GM08714 (cell line): ENCODE results near the gene OLFM4.

Experiments used
- H3K4me3 ChIP-seq: fragments of 200-500 bp; sonication (Bioruptor generic); 2 replicates; pipeline ENCODE4 v1.5.1; 2014; ENCODE audit warnings: mild to moderate bottlenecking, low read length, inconsistent platforms
- ZNF274 ChIP-seq: IDR thresholded peaks from 2 replicates; pipeline ENCODE4 v1.6.1; 2012; ENCODE audit warnings: mild to moderate bottlenecking, low read depth, low read length

The OLFM4 gene

GRCh38 chr13:53028637-53029203, at the start of gene OLFM4:
Gene OLFM4, plus strand, starts transcription at chr13:53028813. Its CDS starts 24 bp downstream, at chr13:53028837.
- no peak for TF ChIP-seq ZNF274
- H3K4me3 ChIP-seq: no peak within 1 kb of the TSS

- TF ChIP-seq ZNF274: no peak
- H3K4me3 ChIP-seq: no peak overlapping the region
Measured at GRCh38 chr13:52978989-52979388, 49.6 kb upstream of the OLFM4 start.

GRCh38 chr13:52980695-52981094, 47.9 kb upstream of the OLFM4 start:
- TF ChIP-seq ZNF274: no peak
- no peak overlapping the region for H3K4me3 ChIP-seq

- no peak for TF ChIP-seq ZNF274
Measured at GRCh38 chr13:52983836-52984235, 44.8 kb upstream of the OLFM4 start.

GRCh38 chr13:52984881-52985363, 43.7 kb upstream of the OLFM4 start:
- no peak for TF ChIP-seq ZNF274
- no peak overlapping the region for H3K4me3 ChIP-seq

More at GRCh38 chr13:52983836-52984235, 44.8 kb upstream of the OLFM4 start:
- H3K4me3 ChIP-seq: no peak overlapping the region

GRCh38 chr13:52991344-52992020, 37.1 kb upstream of the OLFM4 start:
- no peak overlapping the region for H3K4me3 ChIP-seq
- TF ChIP-seq ZNF274: no peak

GRCh38 chr13:52992110-52992509, 36.5 kb upstream of the OLFM4 start:
- no peak for TF ChIP-seq ZNF274
- no peak overlapping the region for H3K4me3 ChIP-seq

GRCh38 chr13:52994051-52994450, 34.6 kb upstream of the OLFM4 start:
- no peak for TF ChIP-seq ZNF274

GRCh38 chr13:52994865-52995264, 33.7 kb upstream of the OLFM4 start:
- no peak for TF ChIP-seq ZNF274
- H3K4me3 ChIP-seq: no peak overlapping the region

More at GRCh38 chr13:52994051-52994450, 34.6 kb upstream of the OLFM4 start:
- H3K4me3 ChIP-seq: no peak overlapping the region

- TF ChIP-seq ZNF274: no peak
- no peak overlapping the region for H3K4me3 ChIP-seq
Measured at GRCh38 chr13:52995946-52996345, 32.7 kb upstream of the OLFM4 start.

- no peak for TF ChIP-seq ZNF274
- no peak overlapping the region for H3K4me3 ChIP-seq
Measured at GRCh38 chr13:52997951-52998876, 30.4 kb upstream of the OLFM4 start.

- TF ChIP-seq ZNF274: no peak
- no peak overlapping the region for H3K4me3 ChIP-seq
Measured at GRCh38 chr13:52999093-52999696, 29.4 kb upstream of the OLFM4 start.

- no peak overlapping the region for H3K4me3 ChIP-seq
- no peak for TF ChIP-seq ZNF274
Measured at GRCh38 chr13:53001444-53002225, 27.0 kb upstream of the OLFM4 start.

- TF ChIP-seq ZNF274: no peak
- H3K4me3 ChIP-seq: no peak overlapping the region
Measured at GRCh38 chr13:53004573-53004972, 24.0 kb upstream of the OLFM4 start.
